Measurements from ENCODE around the gene BABAM2.

GRCh38 chr2:28216331-28216730 is 325.8 kb downstream of the BABAM2 start:
- TF ChIP-seq CTCF (IDR thresholded peaks at IDR 0.05): no peak
- TF ChIP-seq POLR2A (IDR thresholded peaks at IDR 0.05): no peak

All from thyroid gland (tissue), 4 donors.